Adrenal gland (tissue), 5 donors: ENCODE results near the gene TFPI.

Source experiments
- CTCF ChIP-seq, 6 experiments: fragments of 450-650 bp in 4 of 6; fragments of 200-600 bp in 2 of 6; sonication (generic) in 1 of 6; IDR thresholded peaks; 1 replicate in 5 of 6; 2 replicates in 1 of 6; pipeline versions ENCODE4 v1.5.1 to v1.8.0; 2016 to 2021; ENCODE audit warnings: antibody characterized with exemption in 6 of 6, mild to moderate bottlenecking in 2 of 6, moderate library complexity in 1 of 6
- POLR2A ChIP-seq, 2 donors: fragments of 450-650 bp; IDR thresholded peaks; one replicate each; pipeline ENCODE4 v1.6.1; 2017; ENCODE audit warnings: antibody characterized with exemption in 2 of 2, mild to moderate bottlenecking in 2 of 2, moderate library complexity in 1 of 2
- donor health status: DM: no; HTN: no; CAD: no.

GRCh38 chr2:187554704-187555082 lies 458 bp upstream of the TFPI start:
- TF ChIP-seq CTCF (IDR thresholded peaks at IDR 0.05) = no peak
- no peak for TF ChIP-seq POLR2A (IDR thresholded peaks at IDR 0.05)
